GM23338 (cell line): Measurements from ENCODE around the gene SH3RF3. TPM values are rescaled to one million over a fixed set of nuclear protein-coding genes. Genes with fewer than 3 reads are reported as not detected.

Experiments used
- ATAC-seq: fragments of 200-7000 bp; cut with Tn5 transposase; 3 replicates; pipeline ENCODE4 v1.9.1; 2020
- DNase-seq: peaks from one replicate; pipeline ENCODE4 v3.0.0-alpha.2; 2015; ENCODE audit warnings: low spot score
- H2AFZ ChIP-seq: fragments of 200-600 bp; sonication (generic); 2 replicates; pipeline ENCODE4 v1.8.0; 2016; ENCODE audit warnings: antibody characterized with exemption, mild to moderate bottlenecking, moderate library complexity
- H3F3A ChIP-seq: fragments of 200-600 bp; sonication (generic); replicated peaks from 2 replicates; pipeline ENCODE4 v1.8.0; 2017; ENCODE audit warnings: antibody characterized with exemption, mixed run types, low read depth
- H3K27ac ChIP-seq: fragments of 200-600 bp; sonication (generic); 2 replicates; pipeline ENCODE4 v1.6.1; 2016; ENCODE audit warnings: low read depth
- H3K27me3 ChIP-seq: fragments of 200-600 bp; sonication (generic); 2 replicates; pipeline ENCODE4 v1.8.0; 2016; ENCODE audit warnings: mild to moderate bottlenecking, mixed run types, moderate library complexity; ENCODE audit not compliant: insufficient read depth
- H3K36me3 ChIP-seq: fragments of 200-600 bp; sonication (generic); 2 replicates; pipeline ENCODE4 v1.8.0; 2016; ENCODE audit warnings: mild to moderate bottlenecking; ENCODE audit not compliant: insufficient read depth
- H3K4me1 ChIP-seq: fragments of 200-600 bp; sonication (generic); 2 replicates; pipeline ENCODE4 v1.8.0; 2016; ENCODE audit warnings: mild to moderate bottlenecking, moderate library complexity; ENCODE audit not compliant: insufficient read depth
- H3K4me2 ChIP-seq: fragments of 200-600 bp; sonication (generic); 2 replicates; pipeline ENCODE4 v1.7.1; 2017; ENCODE audit warnings: mixed run types
- H3K4me3 ChIP-seq: fragments of 200-600 bp; sonication (generic); 2 replicates; pipeline ENCODE4 v1.6.1; 2016; ENCODE audit warnings: mixed run types
- H3K79me2 ChIP-seq: fragments of 200-600 bp; sonication (generic); replicated peaks from 2 replicates; pipeline ENCODE4 v1.8.0; 2017; ENCODE audit warnings: mild to moderate bottlenecking; ENCODE audit not compliant: insufficient read depth
- H3K9me2 ChIP-seq: fragments of 200-600 bp; sonication (generic); 2 replicates; pipeline ENCODE4 v1.8.0; 2017; ENCODE audit not compliant: insufficient read depth
- H4K20me1 ChIP-seq: fragments of 200-600 bp; sonication (generic); replicated peaks from 2 replicates; pipeline ENCODE4 v1.8.0; 2017; ENCODE audit warnings: mild to moderate bottlenecking; ENCODE audit not compliant: insufficient read depth
- H3K27ac Mint-ChIP-seq: 2 replicates; pipeline ENCODE4 v1.8.0; 2020; ENCODE audit warnings: inconsistent platforms, mild to moderate bottlenecking, moderate library complexity, mixed read lengths
- H3K27me3 Mint-ChIP-seq: 3 replicates; pipeline ENCODE4 v1.8.0; 2022; ENCODE audit warnings: low read depth, mild to moderate bottlenecking, moderate library complexity, mixed read lengths, inconsistent platforms; ENCODE audit not compliant: insufficient read depth, poor library complexity
- H3K36me3 Mint-ChIP-seq: 3 replicates; pipeline ENCODE4 v1.8.0; 2021; ENCODE audit warnings: low read depth, mild to moderate bottlenecking, inconsistent platforms, moderate library complexity, mixed read lengths
- H3K4me1 Mint-ChIP-seq: 3 replicates; pipeline ENCODE4 v1.8.0; 2020; ENCODE audit warnings: mild to moderate bottlenecking, inconsistent platforms, mixed read lengths
- H3K4me3 Mint-ChIP-seq: 3 replicates; pipeline ENCODE4 v1.8.0; 2021; ENCODE audit warnings: moderate library complexity, mild to moderate bottlenecking, inconsistent platforms, mixed read lengths
- H3K9me3 Mint-ChIP-seq: 3 replicates; pipeline ENCODE4 v1.8.0; 2020; ENCODE audit warnings: moderate library complexity, mild to moderate bottlenecking, inconsistent platforms, mixed read lengths
- CREB1 ChIP-seq: fragments of 250-450 bp; sonication (Bioruptor Pico); IDR thresholded peaks from 2 replicates; pipeline ENCODE4 v1.5.0; 2020; ENCODE audit warnings: low read depth, mild to moderate bottlenecking, moderate library complexity
- EZH2phosphoT487 ChIP-seq: fragments of 200-600 bp; sonication (generic); IDR thresholded peaks from one replicate; pipeline ENCODE4 v1.8.1; 2018; ENCODE audit warnings: antibody characterized with exemption; ENCODE audit not compliant: unreplicated experiment
- JUNB ChIP-seq: IDR thresholded peaks from one replicate; pipeline ENCODE4 v1.6.1; 2016; ENCODE audit warnings: antibody characterized with exemption; ENCODE audit not compliant: unreplicated experiment
- POLR2AphosphoS5 ChIP-seq: IDR thresholded peaks from 2 replicates; pipeline ENCODE4 v1.6.1; 2016; ENCODE audit warnings: antibody characterized with exemption, low read depth
- REST ChIP-seq: IDR thresholded peaks from one replicate; pipeline ENCODE4 v1.6.1; 2018; ENCODE audit warnings: antibody characterized with exemption; ENCODE audit not compliant: unreplicated experiment
- ZNF114 ChIP-seq: fragments of 250-450 bp; sonication (Bioruptor Pico); IDR thresholded peaks from 2 replicates; pipeline ENCODE4 v1.5.0; 2020; ENCODE audit warnings: mild to moderate bottlenecking, moderate library complexity
- ZNF462 ChIP-seq: fragments of 250-450 bp; sonication (Bioruptor Pico); IDR thresholded peaks from 2 replicates; pipeline ENCODE4 v1.5.0; 2020; ENCODE audit warnings: mild to moderate bottlenecking, moderate library complexity
- polyA plus RNA-seq: library from polyadenylated mRNA; unstranded; fragments of >200 nt; fragmentation: Nextera tagmentation; extraction: Ambion mirVana; gene quantifications from 2 replicates; pipeline ENCODE4 v1.2.1, GENCODE V29; 2016
- total RNA-seq: library from RNA; depleted of rRNA; stranded (reverse); fragments of >200 nt; shearing (Covaris generic); gene quantifications from 2 replicates; pipeline ENCODE4 v1.2.3, GENCODE V29; 2014
- TF ChIP-seq, protein P1 (sequence below), 2 experiments: fragments of 200-600 bp in 1 of 2; sonication (generic) in 1 of 2; conservative IDR thresholded peaks; 2 replicates each; pipeline versions ENCODE4 v1.5.1 to v1.6.1; 2016 to 2017; ENCODE audit warnings: antibody characterized with exemption in 2 of 2, low read depth in 2 of 2, mild to moderate bottlenecking in 2 of 2, moderate library complexity in 1 of 2
- TF ChIP-seq, protein P2 (sequence below): IDR thresholded peaks from 2 replicates; pipeline ENCODE4 v1.6.1; 2016; ENCODE audit warnings: antibody characterized with exemption

SH3RF3 gene
- total and polyA plus RNA-seq, 2 experiments from 2014 or later = 0.11 to 0.63 TPM

GRCh38 chr2:109523536-109524361 is 394.7 kb downstream of the SH3RF3 start:
- Mint-ChIP-seq H3K9me3 (no peaks in the 10 kb centered on the region), H3K27ac (no peak overlapping the region), H3K27me3 (peaks cover 9% of the 10 kb centered on the region), H3K4me1 (no peaks in the 10 kb centered on the region), H3K4me3 (no peak overlapping the region), H3K36me3 (no peaks in the 10 kb centered on the region)
- Histone ChIP-seq H3K27ac (no peak overlapping the region), H3F3A (no peaks in the 10 kb centered on the region), H3K79me2 (no peaks in the 10 kb centered on the region), H4K20me1 (no peaks in the 10 kb centered on the region), H2AFZ (no peak overlapping the region), H3K36me3 (no peaks in the 10 kb centered on the region), H3K4me1 (no peaks in the 10 kb centered on the region), H3K9me2 (no peaks in the 10 kb centered on the region), H3K4me2 (no peak overlapping the region), H3K4me3 (no peak overlapping the region), H3K27me3 (no peaks in the 10 kb centered on the region)
- no peak for ATAC-seq
- TF ChIP-seq ZNF114 (CRISPR knock-in tag) (no peak), CREB1 (no peak), REST (no peak), JUNB (no peak)
- no peak for DNase-seq

- Mint-ChIP-seq H3K27me3 (peaks cover 12% of the 10 kb centered on the region), H3K9me3 (no peaks in the 10 kb centered on the region), H3K4me3 (no peak overlapping the region), H3K27ac (no peak overlapping the region), H3K4me1 (no peaks in the 10 kb centered on the region), H3K36me3 (no peaks in the 10 kb centered on the region)
- no peaks in the 10 kb centered on the region for H3K27me3 ChIP-seq
- ATAC-seq (no peak), DNase-seq (no peak)
- no peaks in the 10 kb centered on the region for H3K36me3 ChIP-seq
- no peaks in the 10 kb centered on the region for H4K20me1 ChIP-seq
- H2AFZ ChIP-seq = no peak overlapping the region
- H3F3A ChIP-seq = no peaks in the 10 kb centered on the region
- H3K4me1 ChIP-seq = no peaks in the 10 kb centered on the region
- H3K4me2 ChIP-seq = no peak overlapping the region
- H3K79me2 ChIP-seq = no peaks in the 10 kb centered on the region
- H3K27ac ChIP-seq = no peak overlapping the region
- no peak overlapping the region for H3K4me3 ChIP-seq
- no peaks in the 10 kb centered on the region for H3K9me2 ChIP-seq
- TF ChIP-seq POLR2AphosphoS5 (no peak), ZNF462 (CRISPR knock-in tag) (no peak), EZH2phosphoT487 (no peak)
- TF ChIP-seq, protein P1, sequence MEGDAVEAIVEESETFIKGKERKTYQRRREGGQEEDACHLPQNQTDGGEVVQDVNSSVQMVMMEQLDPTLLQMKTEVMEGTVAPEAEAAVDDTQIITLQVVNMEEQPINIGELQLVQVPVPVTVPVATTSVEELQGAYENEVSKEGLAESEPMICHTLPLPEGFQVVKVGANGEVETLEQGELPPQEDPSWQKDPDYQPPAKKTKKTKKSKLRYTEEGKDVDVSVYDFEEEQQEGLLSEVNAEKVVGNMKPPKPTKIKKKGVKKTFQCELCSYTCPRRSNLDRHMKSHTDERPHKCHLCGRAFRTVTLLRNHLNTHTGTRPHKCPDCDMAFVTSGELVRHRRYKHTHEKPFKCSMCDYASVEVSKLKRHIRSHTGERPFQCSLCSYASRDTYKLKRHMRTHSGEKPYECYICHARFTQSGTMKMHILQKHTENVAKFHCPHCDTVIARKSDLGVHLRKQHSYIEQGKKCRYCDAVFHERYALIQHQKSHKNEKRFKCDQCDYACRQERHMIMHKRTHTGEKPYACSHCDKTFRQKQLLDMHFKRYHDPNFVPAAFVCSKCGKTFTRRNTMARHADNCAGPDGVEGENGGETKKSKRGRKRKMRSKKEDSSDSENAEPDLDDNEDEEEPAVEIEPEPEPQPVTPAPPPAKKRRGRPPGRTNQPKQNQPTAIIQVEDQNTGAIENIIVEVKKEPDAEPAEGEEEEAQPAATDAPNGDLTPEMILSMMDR (conservative IDR thresholded peaks at IDR 0.05; ENCODE audit: low read depth in 2 of 2) = no peak
- TF ChIP-seq, protein P2, sequence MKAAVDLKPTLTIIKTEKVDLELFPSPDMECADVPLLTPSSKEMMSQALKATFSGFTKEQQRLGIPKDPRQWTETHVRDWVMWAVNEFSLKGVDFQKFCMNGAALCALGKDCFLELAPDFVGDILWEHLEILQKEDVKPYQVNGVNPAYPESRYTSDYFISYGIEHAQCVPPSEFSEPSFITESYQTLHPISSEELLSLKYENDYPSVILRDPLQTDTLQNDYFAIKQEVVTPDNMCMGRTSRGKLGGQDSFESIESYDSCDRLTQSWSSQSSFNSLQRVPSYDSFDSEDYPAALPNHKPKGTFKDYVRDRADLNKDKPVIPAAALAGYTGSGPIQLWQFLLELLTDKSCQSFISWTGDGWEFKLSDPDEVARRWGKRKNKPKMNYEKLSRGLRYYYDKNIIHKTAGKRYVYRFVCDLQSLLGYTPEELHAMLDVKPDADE = no peak
Measured at GRCh38 chr2:109525836-109526235, 396.8 kb downstream of the SH3RF3 start.
